Measurements from ENCODE around the gene TTC9. TPM values are rescaled to one million over a fixed set of nuclear protein-coding genes. Genes with fewer than 3 reads are reported as not detected.

The TTC9 gene
- total RNA-seq, 1 donor from 2014 or later = 8.6 TPM

DNA sequence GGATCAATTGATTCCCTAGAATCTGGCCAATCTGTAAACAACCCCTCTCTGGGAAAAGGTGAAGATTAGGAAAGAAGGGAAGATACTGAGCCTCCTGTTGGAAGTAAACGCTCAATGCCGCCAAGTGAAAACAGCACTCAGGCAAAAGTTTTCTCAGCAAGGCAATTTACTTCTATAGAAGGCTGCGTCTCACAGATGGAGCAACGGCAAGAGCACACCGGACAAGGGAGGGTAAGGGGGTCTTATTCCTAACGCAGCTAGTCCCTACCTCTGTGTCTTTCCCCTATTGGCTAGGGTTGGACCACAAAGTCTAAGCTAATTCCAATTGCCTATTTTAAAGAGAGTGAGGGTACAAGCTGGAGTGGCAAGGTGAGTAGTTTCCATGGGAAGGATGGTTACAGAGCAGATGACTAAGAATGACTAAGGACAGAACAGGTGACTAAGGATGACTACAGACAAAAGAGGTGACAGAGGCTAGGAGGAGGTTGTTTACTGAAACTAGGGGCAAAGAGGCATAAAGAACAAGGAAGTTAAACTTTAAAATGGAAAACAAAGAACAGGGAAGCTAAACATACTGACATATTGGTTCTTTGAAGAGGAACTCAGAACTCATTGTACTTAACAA is 5.6 kb upstream of the TTC9 start:
- H3K27ac Mint-ChIP-seq (ENCODE audit: unreplicated experiment) = no peak overlapping the region
- peaks cover 4% of the 10 kb centered on the region for H3K4me1 Mint-ChIP-seq (ENCODE audit: low read depth, unreplicated experiment)
- DNase-seq = no peak
- peaks cover 3% of the 10 kb centered on the region for H3K9me3 Mint-ChIP-seq (ENCODE audit: unreplicated experiment)
- TF ChIP-seq, protein P1, sequence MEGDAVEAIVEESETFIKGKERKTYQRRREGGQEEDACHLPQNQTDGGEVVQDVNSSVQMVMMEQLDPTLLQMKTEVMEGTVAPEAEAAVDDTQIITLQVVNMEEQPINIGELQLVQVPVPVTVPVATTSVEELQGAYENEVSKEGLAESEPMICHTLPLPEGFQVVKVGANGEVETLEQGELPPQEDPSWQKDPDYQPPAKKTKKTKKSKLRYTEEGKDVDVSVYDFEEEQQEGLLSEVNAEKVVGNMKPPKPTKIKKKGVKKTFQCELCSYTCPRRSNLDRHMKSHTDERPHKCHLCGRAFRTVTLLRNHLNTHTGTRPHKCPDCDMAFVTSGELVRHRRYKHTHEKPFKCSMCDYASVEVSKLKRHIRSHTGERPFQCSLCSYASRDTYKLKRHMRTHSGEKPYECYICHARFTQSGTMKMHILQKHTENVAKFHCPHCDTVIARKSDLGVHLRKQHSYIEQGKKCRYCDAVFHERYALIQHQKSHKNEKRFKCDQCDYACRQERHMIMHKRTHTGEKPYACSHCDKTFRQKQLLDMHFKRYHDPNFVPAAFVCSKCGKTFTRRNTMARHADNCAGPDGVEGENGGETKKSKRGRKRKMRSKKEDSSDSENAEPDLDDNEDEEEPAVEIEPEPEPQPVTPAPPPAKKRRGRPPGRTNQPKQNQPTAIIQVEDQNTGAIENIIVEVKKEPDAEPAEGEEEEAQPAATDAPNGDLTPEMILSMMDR (IDR thresholded peaks at IDR 0.05; ENCODE audit: partially characterized antibody, unreplicated experiment) = no peak
- H3K36me3 Mint-ChIP-seq (ENCODE audit: unreplicated experiment) = peaks cover 6% of the 10 kb centered on the region
- peaks cover 7% of the 10 kb centered on the region for H3K27me3 Mint-ChIP-seq (ENCODE audit: unreplicated experiment)
- H3K4me3 Mint-ChIP-seq (ENCODE audit: unreplicated experiment) = no peak overlapping the region

DNA sequence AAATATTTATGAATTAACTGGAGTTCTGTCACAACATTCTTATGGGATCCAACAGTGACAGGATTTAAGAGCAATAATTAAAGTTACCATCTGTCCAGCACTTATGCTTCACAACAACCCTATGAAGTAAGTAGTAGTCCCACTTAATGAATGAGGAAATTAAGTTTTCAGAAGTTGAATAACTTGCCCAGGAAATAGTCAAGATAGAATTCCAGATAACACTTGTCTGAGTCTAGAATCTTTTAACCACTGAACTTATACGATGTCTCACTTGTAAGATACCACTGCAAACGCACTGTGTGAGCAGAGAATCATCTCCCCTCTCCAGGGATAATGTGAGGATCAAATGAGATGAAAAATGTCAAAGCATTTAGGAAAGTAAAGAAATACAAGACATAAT is 3.3 kb upstream of the TTC9 start:
- peaks cover 14% of the 10 kb centered on the region for H3K9me3 Mint-ChIP-seq (ENCODE audit: unreplicated experiment)
- H3K4me1 Mint-ChIP-seq (ENCODE audit: low read depth, unreplicated experiment) = peaks cover 12% of the 10 kb centered on the region
- no peak overlapping the region for H3K27ac Mint-ChIP-seq (ENCODE audit: unreplicated experiment)
- peaks cover 6% of the 10 kb centered on the region for H3K36me3 Mint-ChIP-seq (ENCODE audit: unreplicated experiment)
- no peak overlapping the region for H3K4me3 Mint-ChIP-seq (ENCODE audit: unreplicated experiment)
- TF ChIP-seq, protein P1 (IDR thresholded peaks at IDR 0.05; ENCODE audit: partially characterized antibody, unreplicated experiment) = no peak
- H3K27me3 Mint-ChIP-seq (ENCODE audit: unreplicated experiment) = peaks cover 18% of the 10 kb centered on the region
- no peak for DNase-seq

DNA sequence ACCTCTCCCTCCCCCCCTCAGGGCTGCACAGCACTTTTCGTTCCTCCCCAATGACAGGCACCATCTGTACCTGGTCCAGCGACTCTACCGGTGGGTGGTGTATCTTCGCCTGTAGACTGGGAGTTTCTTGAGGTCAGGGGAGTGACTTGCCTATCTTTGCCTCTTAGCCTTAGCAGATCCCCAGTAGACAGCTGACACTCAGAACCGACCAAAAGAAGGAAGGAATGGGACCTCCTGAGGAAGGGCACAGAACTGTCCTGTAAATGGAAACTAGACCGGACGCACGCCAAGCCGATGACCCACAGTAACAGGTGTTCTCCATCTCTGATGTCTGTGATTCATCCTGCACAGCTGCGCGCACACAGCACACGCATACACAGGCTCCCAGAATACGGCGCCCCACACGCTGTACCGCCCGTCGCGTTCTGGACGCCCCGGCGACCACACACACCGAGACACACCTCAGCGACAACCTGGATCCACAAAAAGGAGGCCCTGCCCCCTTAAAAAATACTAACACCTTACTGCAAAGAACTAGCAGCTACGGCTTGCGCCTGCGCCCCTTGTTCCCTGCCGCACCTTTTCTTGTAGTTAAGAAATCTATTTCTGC is 673 bp upstream of the TTC9 start:
- peak; percentile 50 for DNase-seq

DNA sequence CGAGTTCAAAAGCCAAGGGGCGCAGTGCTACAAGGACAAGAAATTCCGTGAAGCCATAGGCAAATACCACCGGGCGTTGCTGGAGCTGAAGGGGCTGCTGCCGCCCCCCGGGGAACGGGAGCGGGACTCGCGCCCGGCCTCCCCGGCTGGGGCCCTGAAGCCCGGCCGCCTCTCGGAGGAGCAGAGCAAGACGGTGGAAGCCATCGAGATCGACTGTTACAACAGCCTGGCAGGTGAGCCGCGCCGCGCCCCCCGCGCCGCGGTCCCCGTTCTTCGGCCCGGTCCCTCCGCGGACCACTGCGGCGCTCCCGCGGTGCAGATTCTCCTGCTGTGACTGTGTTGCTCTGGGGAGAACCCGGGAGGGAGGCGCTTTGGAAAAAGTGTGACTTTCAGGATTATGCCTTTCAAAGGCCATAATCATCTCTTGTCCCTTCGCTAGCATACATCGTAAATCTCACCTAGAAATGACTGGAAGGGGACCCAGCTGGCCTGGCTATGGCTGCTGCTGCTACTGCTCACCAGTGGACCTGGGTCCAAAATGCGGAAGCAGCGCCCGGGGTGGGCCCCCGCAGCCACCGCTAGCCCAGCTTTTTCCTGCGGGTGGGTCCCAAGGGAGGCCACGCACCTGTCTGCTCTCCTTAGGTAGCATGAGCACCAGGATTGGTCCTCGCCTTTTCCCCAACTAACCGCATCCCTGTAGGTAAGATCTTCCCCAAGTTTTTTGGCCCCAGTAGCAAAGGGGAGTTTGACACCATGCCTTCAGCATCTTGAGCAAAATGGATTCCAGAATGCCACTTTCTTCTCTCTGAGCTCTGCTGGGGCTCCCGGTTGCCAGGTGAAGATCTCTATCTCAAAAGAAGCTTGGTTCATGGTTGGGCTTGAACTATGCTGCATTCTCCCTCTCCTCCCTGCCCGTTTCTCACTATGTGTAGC is 853 bp downstream of the TTC9 start:
- peaks cover 24% of the 10 kb centered on the region for H3K27me3 Mint-ChIP-seq (ENCODE audit: unreplicated experiment)

More for the DNA sequence above, 673 bp upstream of the TTC9 start:
- H3K36me3 Mint-ChIP-seq (ENCODE audit: unreplicated experiment) = peaks cover 4% of the 10 kb centered on the region
- TF ChIP-seq, protein P1 (IDR thresholded peaks at IDR 0.05; ENCODE audit: partially characterized antibody, unreplicated experiment) = no peak
- H3K27ac Mint-ChIP-seq (ENCODE audit: unreplicated experiment) = peak overlapping the region; percentile 90
- H3K4me1 Mint-ChIP-seq (ENCODE audit: low read depth, unreplicated experiment) = peaks cover 16% of the 10 kb centered on the region
- H3K4me3 Mint-ChIP-seq (ENCODE audit: unreplicated experiment) = peak overlapping the region; percentile 93
- peaks cover 17% of the 10 kb centered on the region for H3K9me3 Mint-ChIP-seq (ENCODE audit: unreplicated experiment)
- peaks cover 24% of the 10 kb centered on the region for H3K27me3 Mint-ChIP-seq (ENCODE audit: unreplicated experiment)

More for the DNA sequence above, 853 bp downstream of the TTC9 start:
- peaks cover 16% of the 10 kb centered on the region for H3K4me1 Mint-ChIP-seq (ENCODE audit: low read depth, unreplicated experiment)
- peak; percentile 49 for DNase-seq
- H3K27ac Mint-ChIP-seq (ENCODE audit: unreplicated experiment) = peak overlapping the region; percentile 72
- TF ChIP-seq, protein P1 (IDR thresholded peaks at IDR 0.05; ENCODE audit: partially characterized antibody, unreplicated experiment) = no peak
- peaks cover 18% of the 10 kb centered on the region for H3K9me3 Mint-ChIP-seq (ENCODE audit: unreplicated experiment)
- peak overlapping the region; percentile 95 for H3K4me3 Mint-ChIP-seq (ENCODE audit: unreplicated experiment)
- no peaks in the 10 kb centered on the region for H3K36me3 Mint-ChIP-seq (ENCODE audit: unreplicated experiment)
